Fibroblast of lung (primary cell): ENCODE measurements around the gene TAF1D.

Experiments used
- CTCF ChIP-seq, 2 donors: IDR thresholded peaks in 1 of 2; conservative IDR thresholded peaks in 1 of 2; 1 replicate in 1 of 2; 2 replicates in 1 of 2; pipeline ENCODE4 v1.5.1; 2011 to 2012; ENCODE audit warnings: low read length in 2 of 2, control low read depth in 1 of 2, inconsistent platforms in 1 of 2, low read depth in 1 of 2, mild to moderate bottlenecking in 1 of 2
- EZH2 ChIP-seq: IDR thresholded peaks from 2 replicates; pipeline ENCODE4 v1.5.1; 2012; ENCODE audit warnings: low read length, control low read depth, mild to moderate bottlenecking; ENCODE audit errors: missing control alignments

- no peak for TF ChIP-seq CTCF (conservative IDR thresholded peaks at IDR 0.05 in 1 of 2, IDR thresholded peaks at IDR 0.05 in 1 of 2; ENCODE audit: low read depth in 1 of 2, low read length in 2 of 2)
- TF ChIP-seq EZH2 = no peak
Measured at GRCh38 chr11:93686226-93686625, 55.1 kb downstream of the TAF1D start.
